Measurements from ENCODE around the gene MESP2. TPM values are rescaled to one million over a fixed set of nuclear protein-coding genes. Genes with fewer than 3 reads are reported as not detected.

The MESP2 gene
- total and polyA plus RNA-seq, 2 donors from 2014 or later, result 0.24 to 0.47 TPM

DNA sequence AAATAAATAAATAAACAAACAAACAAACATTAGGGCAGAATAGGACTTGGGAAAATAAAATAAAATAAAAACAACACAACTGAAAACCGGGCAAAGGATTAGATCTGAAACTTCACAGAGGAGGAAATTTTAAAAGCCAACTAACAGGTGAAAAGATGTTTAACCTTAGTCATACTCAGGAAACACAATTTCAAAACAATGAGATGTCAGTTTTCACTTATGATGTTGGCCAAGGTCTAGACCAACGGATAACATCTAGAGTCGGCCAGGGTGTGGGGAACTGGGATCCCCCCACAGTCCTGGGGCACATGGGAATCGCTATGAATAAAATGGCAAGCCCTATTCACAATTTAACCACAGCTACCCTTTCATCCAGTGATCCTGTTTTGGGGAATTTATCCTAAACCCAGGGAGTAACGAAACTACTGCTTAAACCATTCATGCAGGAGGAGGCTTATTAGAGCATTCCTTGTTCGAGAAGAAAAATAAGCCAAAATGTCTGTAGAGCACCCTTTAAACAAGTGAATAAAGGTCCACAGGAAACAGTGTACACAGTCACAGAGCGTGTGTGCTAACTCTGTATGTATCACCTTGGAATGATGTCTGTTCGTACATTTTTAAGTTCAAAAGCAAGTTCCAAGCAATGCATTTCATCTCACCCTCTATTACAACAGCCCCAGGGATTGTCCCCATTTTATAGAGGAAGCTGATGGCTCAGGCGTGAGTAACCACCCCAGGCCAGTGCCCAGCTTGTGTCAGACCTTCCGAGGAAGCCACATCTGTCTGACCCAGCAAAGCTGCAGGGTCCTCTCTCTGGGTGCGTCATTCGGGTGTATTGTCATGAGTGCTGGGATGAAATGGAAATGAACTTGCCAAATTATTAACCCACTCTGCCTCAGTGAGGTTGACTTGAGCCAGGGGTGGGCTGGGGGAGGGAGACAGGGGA, 44.8 kb downstream of the MESP2 start:
- Histone ChIP-seq H3K36me3 (ENCODE audit: control insufficient read depth in 2 of 3, insufficient read depth in 3 of 3, low read length in 3 of 3) (no peaks in the 10 kb centered on the region), H3K27me3 (ENCODE audit: control insufficient read depth, insufficient read depth, low read length) (no peaks in the 10 kb centered on the region), H3K27ac (ENCODE audit: low read depth in 2 of 2, low read length in 2 of 2) (no peak overlapping the region), H3K9me3 (ENCODE audit: control insufficient read depth in 2 of 3, insufficient read depth in 1 of 3, low read length in 3 of 3) (no peaks in the 10 kb centered on the region), H3K4me3 (ENCODE audit: low read length in 3 of 3) (no peak overlapping the region), H3K4me1 (ENCODE audit: control insufficient read depth in 2 of 3, insufficient read depth in 2 of 3, low read depth in 1 of 3, low read length in 3 of 3) (no peaks in the 10 kb centered on the region), H3K9ac (ENCODE audit: low read length in 3 of 3) (no peak overlapping the region)
- no peak for TF ChIP-seq CTCF (IDR thresholded peaks at IDR 0.05; ENCODE audit: borderline replicate concordance, extremely low read depth, insufficient read depth)
- no peak for DNase-seq
- intact Hi-C loops (cut with DNase I), result no loop called here
- no peak for FAIRE-seq

GRCh38 chr15:89822026-89822425, 45.9 kb downstream of the MESP2 start:
- H3K4me1 ChIP-seq (ENCODE audit: control insufficient read depth in 2 of 3, insufficient read depth in 2 of 3, low read depth in 1 of 3, low read length in 3 of 3), result no peaks in the 10 kb centered on the region
- H3K27ac ChIP-seq (ENCODE audit: low read depth in 2 of 2, low read length in 2 of 2), result no peak overlapping the region
- H3K36me3 ChIP-seq (ENCODE audit: control insufficient read depth in 2 of 3, insufficient read depth in 3 of 3, low read length in 3 of 3), result no peaks in the 10 kb centered on the region
- H3K27me3 ChIP-seq (ENCODE audit: control insufficient read depth, insufficient read depth, low read length), result no peaks in the 10 kb centered on the region
- FAIRE-seq (no peak), DNase-seq (no peak)
- H3K4me3 ChIP-seq (ENCODE audit: low read length in 3 of 3), result no peak overlapping the region
- no peak overlapping the region for H3K9ac ChIP-seq (ENCODE audit: low read length in 3 of 3)
- H3K9me3 ChIP-seq (ENCODE audit: control insufficient read depth in 2 of 3, insufficient read depth in 1 of 3, low read length in 3 of 3), result no peaks in the 10 kb centered on the region
- intact Hi-C loops (cut with DNase I), result no loop called here
- no peak for TF ChIP-seq CTCF (IDR thresholded peaks at IDR 0.05; ENCODE audit: borderline replicate concordance, extremely low read depth, insufficient read depth)

DNA sequence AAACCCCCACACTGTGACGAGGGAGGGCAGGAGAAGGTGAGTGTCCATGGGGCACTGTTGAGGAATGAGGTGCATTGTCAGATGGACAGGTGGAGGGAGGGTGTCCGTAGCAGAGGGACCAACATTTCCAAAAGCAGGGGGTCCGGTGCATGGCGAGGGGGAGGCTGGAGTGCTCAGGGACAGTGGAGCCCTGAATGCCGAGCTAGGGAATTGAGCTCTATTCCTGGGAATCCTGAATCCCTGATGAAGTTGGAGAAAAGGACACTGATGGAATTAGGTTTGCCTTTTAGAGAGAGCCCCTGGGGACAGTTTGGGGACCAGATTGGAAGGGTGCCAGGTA, 46.4 kb downstream of the MESP2 start:
- Histone ChIP-seq H3K4me3 (ENCODE audit: low read length in 3 of 3) (no peak overlapping the region), H3K9me3 (ENCODE audit: control insufficient read depth in 2 of 3, insufficient read depth in 1 of 3, low read length in 3 of 3) (no peaks in the 10 kb centered on the region), H3K27ac (ENCODE audit: low read depth in 2 of 2, low read length in 2 of 2) (no peak overlapping the region), H3K27me3 (ENCODE audit: control insufficient read depth, insufficient read depth, low read length) (no peaks in the 10 kb centered on the region), H3K36me3 (ENCODE audit: control insufficient read depth in 2 of 3, insufficient read depth in 3 of 3, low read length in 3 of 3) (no peaks in the 10 kb centered on the region), H3K9ac (ENCODE audit: low read length in 3 of 3) (no peak overlapping the region), H3K4me1 (ENCODE audit: control insufficient read depth in 2 of 3, insufficient read depth in 2 of 3, low read depth in 1 of 3, low read length in 3 of 3) (peaks cover 0 to under 1% (median 0%) of the 10 kb centered on the region in 3 donors)
- TF ChIP-seq CTCF (IDR thresholded peaks at IDR 0.05; ENCODE audit: borderline replicate concordance, extremely low read depth, insufficient read depth), result no peak
- FAIRE-seq (no peak), DNase-seq (no peak)
- intact Hi-C loops (cut with DNase I), result no loop called here
